Progenitor cell of endocrine pancreas (in vitro differentiated cells): ENCODE data around the gene PTPRU. TPM values are rescaled to one million over a fixed set of nuclear protein-coding genes. Genes with fewer than 3 reads are reported as not detected.
A peak's percentile ranks its signal among the peaks of the same experiment; 100 is the strongest.

ENCODE experiments used
- DNase-seq: peaks from one replicate; pipeline ENCODE4 v3.0.0; 2021; ENCODE audit warnings: low spot score; ENCODE audit not compliant: unreplicated experiment
- H3K27ac Mint-ChIP-seq: 2 replicates; pipeline ENCODE4 v1.8.0; 2021; ENCODE audit warnings: mild to moderate bottlenecking, moderate library complexity, mixed read lengths
- H3K27me3 Mint-ChIP-seq: 2 replicates; pipeline ENCODE4 v1.8.0; 2021; ENCODE audit warnings: mixed read lengths
- H3K36me3 Mint-ChIP-seq: 2 replicates; pipeline ENCODE4 v1.8.0; 2022; ENCODE audit warnings: mixed read lengths; ENCODE audit not compliant: insufficient read depth
- H3K4me1 Mint-ChIP-seq: 2 replicates; pipeline ENCODE4 v1.8.0; 2021; ENCODE audit warnings: low read depth, mixed read lengths
- H3K4me3 Mint-ChIP-seq: 2 replicates; pipeline ENCODE4 v1.8.0; 2021; ENCODE audit warnings: low read depth, mild to moderate bottlenecking, moderate library complexity, mixed read lengths
- H3K9me3 Mint-ChIP-seq: 2 replicates; pipeline ENCODE4 v1.8.0; 2021; ENCODE audit warnings: low read depth, mixed read lengths
- CTCF ChIP-seq: fragments of 200-600 bp; sonication (generic); IDR thresholded peaks from one replicate; pipeline ENCODE4 v1.5.0; 2021; ENCODE audit warnings: antibody characterized with exemption, mild to moderate bottlenecking; ENCODE audit not compliant: unreplicated experiment
- total RNA-seq: library from RNA; stranded (reverse); gene quantifications from 2 replicates; pipeline ENCODE4 v1.2.1, GENCODE V29; 2021

The PTPRU gene
- total RNA-seq, 1 donor from 2014 or later: 79.4 TPM

- no peak for TF ChIP-seq CTCF
- H3K9me3 Mint-ChIP-seq: no peaks in the 10 kb centered on the region
- peaks cover 13% of the 10 kb centered on the region for H3K4me1 Mint-ChIP-seq
- DNase-seq: no peak
- no peaks in the 10 kb centered on the region for H3K27me3 Mint-ChIP-seq
- peaks cover 26% of the 10 kb centered on the region for H3K36me3 Mint-ChIP-seq
- no peak overlapping the region for H3K4me3 Mint-ChIP-seq
- H3K27ac Mint-ChIP-seq: no peak overlapping the region
Observed at GRCh38 chr1:29315262-29315661, 78.9 kb downstream of the PTPRU start.

GRCh38 chr1:29315876-29316275, 79.6 kb downstream of the PTPRU start:
- Mint-ChIP-seq H3K27me3 (no peaks in the 10 kb centered on the region), H3K9me3 (no peaks in the 10 kb centered on the region), H3K4me3 (no peak overlapping the region), H3K27ac (peak overlapping the region; percentile 84), H3K36me3 (peaks cover 26% of the 10 kb centered on the region), H3K4me1 (peaks cover 13% of the 10 kb centered on the region)
- no peak for DNase-seq
- TF ChIP-seq CTCF: no peak

GRCh38 chr1:29317063-29317915, 81.0 kb downstream of the PTPRU start:
- no peaks in the 10 kb centered on the region for H3K27me3 Mint-ChIP-seq
- peaks cover 13% of the 10 kb centered on the region for H3K4me1 Mint-ChIP-seq
- TF ChIP-seq CTCF: no peak
- H3K27ac Mint-ChIP-seq: no peak overlapping the region
- H3K36me3 Mint-ChIP-seq: peaks cover 28% of the 10 kb centered on the region
- H3K4me3 Mint-ChIP-seq: no peak overlapping the region
- DNase-seq: no peak
- H3K9me3 Mint-ChIP-seq: no peaks in the 10 kb centered on the region

GRCh38 chr1:29317916-29318530, 81.7 kb downstream of the PTPRU start:
- no peak for TF ChIP-seq CTCF
- no peaks in the 10 kb centered on the region for H3K9me3 Mint-ChIP-seq
- peaks cover 13% of the 10 kb centered on the region for H3K4me1 Mint-ChIP-seq
- peaks cover 29% of the 10 kb centered on the region for H3K36me3 Mint-ChIP-seq
- no peak overlapping the region for H3K4me3 Mint-ChIP-seq
- no peaks in the 10 kb centered on the region for H3K27me3 Mint-ChIP-seq
- no peak for DNase-seq
- H3K27ac Mint-ChIP-seq: no peak overlapping the region

GRCh38 chr1:29318724-29319123, 82.4 kb downstream of the PTPRU start:
- no peaks in the 10 kb centered on the region for H3K9me3 Mint-ChIP-seq
- no peak overlapping the region for H3K4me3 Mint-ChIP-seq
- peaks cover 13% of the 10 kb centered on the region for H3K4me1 Mint-ChIP-seq
- no peaks in the 10 kb centered on the region for H3K27me3 Mint-ChIP-seq
- DNase-seq: no peak
- no peak for TF ChIP-seq CTCF
- H3K27ac Mint-ChIP-seq: peak overlapping the region; percentile 45
- H3K36me3 Mint-ChIP-seq: peaks cover 27% of the 10 kb centered on the region
